IMR-90 (cell line): ENCODE results near the gene SLC1A7. TPM values are rescaled to one million over a fixed set of nuclear protein-coding genes. Genes with fewer than 3 reads are reported as not detected.
A peak's percentile ranks its signal among the peaks of the same experiment; 100 is the strongest.

Experiments
- ATAC-seq: fragments of 200-7000 bp; cut with Tn5 transposase; 2 replicates; pipeline ENCODE4 v1.9.1; 2020; ENCODE audit warnings: low read depth, mild to moderate bottlenecking, moderate library complexity
- BruUV-seq: library from RNA; stranded (reverse); fragments of 400-500 nt; replicated peaks from 2 replicates; lab custom pipeline; 2021; lab: Mats Ljungman, UMichigan
- CTCF ChIA-PET: fragments of 300-600 bp; formaldehyde crosslinking; extraction: SDS; loops from one replicate; lab custom pipeline; 2021; ENCODE audit warnings: antibody characterized with exemption; lab: Yijun Ruan, JAX
- POLR2A ChIA-PET: fragments of 300-600 bp; sonication (Branson Sonifier 250); formaldehyde crosslinking; loops from one replicate; lab custom pipeline; 2022; ENCODE audit warnings: antibody characterized with exemption; ENCODE audit not compliant: unreplicated experiment; lab: Charles Lee
- DNase-seq: peaks from one replicate; pipeline ENCODE4 v3.0.0; 2013
- H2AFZ ChIP-seq: replicated peaks from 2 replicates; pipeline ENCODE3; 2013; ENCODE audit warnings: low read length, mild to moderate bottlenecking; ENCODE audit not compliant: poor library complexity
- H2AK5ac ChIP-seq: 2 replicates; pipeline ENCODE4 v1.6.1; 2013; ENCODE audit warnings: low read depth, low read length, inconsistent platforms
- H2AK9ac ChIP-seq: replicated peaks from 2 replicates; pipeline ENCODE3; 2013; ENCODE audit warnings: mild to moderate bottlenecking, low read depth, low read length, moderate library complexity; ENCODE audit not compliant: poor library complexity
- H2BK120ac ChIP-seq: 2 replicates; pipeline ENCODE4 v1.6.1; 2013; ENCODE audit warnings: low read depth, low read length, inconsistent platforms
- H2BK15ac ChIP-seq: 3 replicates; pipeline ENCODE4 v1.6.1; 2013; ENCODE audit warnings: low read depth, low read length, inconsistent platforms
- H2BK20ac ChIP-seq: 2 replicates; pipeline ENCODE4 v1.6.1; 2013; ENCODE audit warnings: low read depth, mild to moderate bottlenecking, inconsistent platforms, low read length, moderate library complexity
- H2BK5ac ChIP-seq: 2 replicates; pipeline ENCODE4 v1.6.1; 2013; ENCODE audit warnings: mild to moderate bottlenecking, low read depth, low read length, inconsistent platforms; ENCODE audit not compliant: poor library complexity, severe bottlenecking
- H3K14ac ChIP-seq: replicated peaks from 2 replicates; pipeline ENCODE4 v1.6.1; 2013; ENCODE audit warnings: low read depth, low read length, inconsistent platforms
- H3K18ac ChIP-seq: 2 replicates; pipeline ENCODE4 v1.6.1; 2013; ENCODE audit warnings: low read depth, low read length, control low read depth
- H3K23ac ChIP-seq: 2 replicates; pipeline ENCODE4 v1.6.1; 2013; ENCODE audit warnings: low read depth, low read length, inconsistent platforms
- H3K27ac ChIP-seq: 2 replicates; pipeline ENCODE4 v1.5.1; 2013; ENCODE audit warnings: mild to moderate bottlenecking, control low read depth, low read length; ENCODE audit not compliant: insufficient read depth
- H3K27me3 ChIP-seq: 2 replicates; pipeline ENCODE4 v1.6.1; 2013; ENCODE audit warnings: low read length; ENCODE audit not compliant: control insufficient read depth, insufficient read depth
- H3K36me3 ChIP-seq: 2 replicates; pipeline ENCODE4 v1.6.1; 2013; ENCODE audit warnings: low read length, mixed read lengths; ENCODE audit not compliant: control insufficient read depth, insufficient read depth
- H3K4ac ChIP-seq: 2 replicates; pipeline ENCODE4 v1.6.1; 2013; ENCODE audit warnings: low read depth, low read length, inconsistent platforms
- H3K4me1 ChIP-seq: 2 replicates; pipeline ENCODE4 v1.6.1; 2013; ENCODE audit warnings: low read length, mixed read lengths; ENCODE audit not compliant: control insufficient read depth, insufficient read depth
- H3K4me2 ChIP-seq: 2 replicates; pipeline ENCODE4 v1.6.1; 2013; ENCODE audit warnings: low read depth, mild to moderate bottlenecking, control low read depth, low read length, moderate library complexity
- H3K4me3 ChIP-seq: 2 replicates; pipeline ENCODE4 v1.5.1; 2013; ENCODE audit warnings: low read depth, mild to moderate bottlenecking, control low read depth, low read length, moderate library complexity; ENCODE audit not compliant: insufficient read depth
- H3K56ac ChIP-seq: 2 replicates; pipeline ENCODE4 v1.6.1; 2013; ENCODE audit warnings: low read length, inconsistent platforms; ENCODE audit not compliant: insufficient read depth; ENCODE audit errors: extremely low read depth
- H3K79me1 ChIP-seq, 2 experiments: 2 replicates each; pipeline ENCODE4 v1.6.1; 2013; ENCODE audit warnings: low read length in 2 of 2, inconsistent platforms in 1 of 2, low read depth in 1 of 2
- H3K9ac ChIP-seq: 2 replicates; pipeline ENCODE4 v1.6.1; 2013; ENCODE audit warnings: low read depth, low read length, control low read depth
- H3K9me1 ChIP-seq: 2 replicates; pipeline ENCODE4 v1.6.1; 2013; ENCODE audit warnings: low read length, inconsistent platforms; ENCODE audit not compliant: insufficient read depth
- H3K9me3 ChIP-seq: 2 replicates; pipeline ENCODE4 v1.6.1; 2013; ENCODE audit warnings: low read length; ENCODE audit not compliant: control insufficient read depth, insufficient read depth
- H4K20me1 ChIP-seq: 2 replicates; pipeline ENCODE4 v1.6.1; 2013; ENCODE audit warnings: low read length, inconsistent platforms; ENCODE audit not compliant: insufficient read depth
- H4K5ac ChIP-seq: 2 replicates; pipeline ENCODE4 v1.6.1; 2013; ENCODE audit warnings: mild to moderate bottlenecking, low read depth, low read length, control low read depth
- H4K8ac ChIP-seq, 2 experiments: 2 replicates each; pipeline ENCODE4 v1.6.1; 2013; ENCODE audit warnings: low read depth in 2 of 2, low read length in 2 of 2, control low read depth in 1 of 2, inconsistent platforms in 1 of 2
- H4K91ac ChIP-seq: 2 replicates; pipeline ENCODE4 v1.6.1; 2013; ENCODE audit warnings: low read depth, low read length, inconsistent platforms; ENCODE audit not compliant: insufficient read depth
- BHLHE40 ChIP-seq: fragments of 150-350 bp; IDR thresholded peaks from 2 replicates; pipeline ENCODE4 v1.6.1; 2016; ENCODE audit warnings: mild to moderate bottlenecking, low read depth, low read length
- FOS ChIP-seq: fragments of 150-350 bp; IDR thresholded peaks from 2 replicates; pipeline ENCODE4 v1.6.1; 2016; ENCODE audit warnings: low read depth, low read length
- MAZ ChIP-seq: IDR thresholded peaks from 2 replicates; pipeline ENCODE4 v1.6.1; 2012; ENCODE audit warnings: low read depth, mild to moderate bottlenecking, low read length, improper control_type of control experiment, moderate library complexity, borderline replicate concordance
- MXI1 ChIP-seq: IDR thresholded peaks from 2 replicates; pipeline ENCODE4 v1.6.1; 2012; ENCODE audit warnings: low read depth, mild to moderate bottlenecking, low read length, moderate library complexity, borderline replicate concordance
- NFE2L2 ChIP-seq: fragments of 150-350 bp; IDR thresholded peaks from 2 replicates; pipeline ENCODE4 v1.6.1; 2016; ENCODE audit warnings: low read depth, mild to moderate bottlenecking, low read length
- RCOR1 ChIP-seq: IDR thresholded peaks from 2 replicates; pipeline ENCODE4 v1.6.1; 2012; ENCODE audit warnings: mild to moderate bottlenecking, low read length, improper control_type of control experiment; ENCODE audit not compliant: insufficient replicate concordance
- WGBS, 2 experiments: methylation state at CpG; one replicate each; pipeline versions ENCODE4 v1.1.5 to v1.1.7; 2013; ENCODE audit warnings: missing lambda C conversion rate in 2 of 2; ENCODE audit not compliant: insufficient read length in 1 of 2; ENCODE audit errors: extremely low coverage in 2 of 2; 5-methylcytosine and 5-hydroxymethylcytosine counted together
- dilution Hi-C: fragments of 300-500 bp; cut with HindIII; formaldehyde crosslinking; loops from one replicate; pipeline ENCODE4 v1.14.3; 2018; ENCODE audit warnings: low sequenced_read_pairs; ENCODE audit not compliant: unreplicated experiment
- in situ Hi-C: fragments of 300-500 bp; cut with MboI; formaldehyde crosslinking; loops from 3 replicates; pipeline ENCODE4 v1.14.3; 2019; ENCODE audit warnings: low sequenced_read_pairs, inconsistent platforms, mixed read lengths
- intact Hi-C: fragments of 100-400 bp; cut with micrococcal nuclease; formaldehyde crosslinking; loops from 2 replicates; pipeline ENCODE4 v1.10.0; 2022
- polyA plus RNA-seq, 3 experiments: library from polyadenylated mRNA; depleted of rRNA; stranded (reverse); fragments of >200 nt; gene quantifications; 2 replicates each; pipeline ENCODE4 v1.2.3, GENCODE V29; 2012; ENCODE audit warnings: low replicate concordance in 1 of 3
- total RNA-seq: library from RNA; depleted of rRNA; stranded (reverse); fragments of >200 nt; gene quantifications from 2 replicates; pipeline ENCODE4 v1.2.3, GENCODE V29; 2012
- TF ChIP-seq, protein P1 (sequence below): conservative IDR thresholded peaks from 2 replicates; pipeline ENCODE4 v1.5.1; 2012; ENCODE audit warnings: mild to moderate bottlenecking, low read depth, low read length, improper control_type of control experiment
- TF ChIP-seq, protein P2 (sequence below): fragments of 150-350 bp; IDR thresholded peaks from 2 replicates; pipeline ENCODE4 v1.6.1; 2017; ENCODE audit warnings: mild to moderate bottlenecking, antibody characterized with exemption, low read length, low read depth

The SLC1A7 gene
- total and polyA plus RNA-seq, 2 of the 4 experiments (the other 2 are of a cell fraction): 0.05 TPM; not detected in 1

DNA sequence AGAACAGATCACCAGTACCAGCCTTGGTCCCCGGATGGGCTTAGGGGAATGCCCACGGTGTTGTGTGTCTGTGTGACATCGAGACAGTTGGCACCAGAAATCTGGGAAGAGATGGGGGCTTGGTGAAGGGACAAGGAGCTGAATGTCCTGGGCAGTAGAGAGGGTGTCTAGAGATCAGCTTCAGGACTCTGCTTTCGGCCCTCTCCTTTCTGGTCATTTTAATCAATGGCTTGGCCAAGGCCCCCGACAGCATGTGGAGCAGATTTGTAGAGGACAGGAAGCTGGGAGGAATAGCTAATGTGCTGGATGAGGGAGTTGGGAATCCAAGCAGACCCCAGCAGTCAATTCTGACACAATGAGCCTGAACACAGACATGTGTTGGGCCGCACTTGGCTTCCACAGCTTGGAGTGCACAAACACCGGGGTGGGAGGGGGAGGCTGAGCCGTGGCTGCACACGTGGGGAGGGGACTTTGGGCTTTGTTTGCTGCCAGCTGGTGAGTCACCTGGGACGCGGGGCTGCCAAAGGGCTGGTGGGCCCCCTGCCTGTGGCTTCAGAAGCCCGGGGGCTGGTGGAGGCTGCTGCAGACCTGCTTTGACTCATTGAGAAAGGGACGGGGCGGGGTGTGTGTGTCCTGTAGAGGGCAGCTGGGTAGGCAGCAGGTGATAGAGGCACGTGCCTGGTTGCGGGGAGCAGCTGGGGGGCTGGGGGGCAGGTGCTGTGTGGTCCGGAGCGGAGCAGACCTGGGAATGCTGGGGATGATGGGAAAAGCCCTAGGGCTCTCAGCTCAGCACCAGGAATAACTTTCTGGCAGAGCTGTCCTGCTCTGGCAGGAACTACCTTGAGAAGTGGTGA lies 20.9 kb downstream of the SLC1A7 start:
- peak overlapping the region; percentile 61 for H3K23ac ChIP-seq
- ATAC-seq: peak; percentile 31; the same call in 1 of the 2 replicates
- peak overlapping the region; percentile 78 to 91; a peak in 3 of 4 replicates for H4K8ac ChIP-seq
- H2BK15ac ChIP-seq: peak overlapping the region; percentile 98; the same call in 2 of the 3 replicates
- H4K20me1 ChIP-seq: no peaks in the 10 kb centered on the region
- H3K56ac ChIP-seq: no peak overlapping the region; the same call in 1 of the 2 replicates
- no peaks in the 10 kb centered on the region for H3K27me3 ChIP-seq
- in situ Hi-C loops (loop anchor here (5.0 kb wide), 1 partner anchor 49 kb away; no protein-coding TSS in a partner anchor), dilution Hi-C loops (no loop called here), intact Hi-C loops (no loop called here)
- POLR2A ChIA-PET: interaction anchor here (1.4 kb wide), 1 partner anchor 14 kb away, joined by 4 read pairs; no protein-coding TSS in a partner anchor
- peaks cover 39% of the 10 kb centered on the region for H3K4me1 ChIP-seq
- peak overlapping the region; percentile 95 for H3K14ac ChIP-seq
- WGBS, 2 experiments: 31% methylated on average over 6 of the region's 18 CpGs; no CpG with 5 or more reads in 1 of the 2 experiments
- no peaks in the 10 kb centered on the region for H3K36me3 ChIP-seq
- peaks cover 29% of the 10 kb centered on the region for H3K9me1 ChIP-seq
- CTCF ChIA-PET: interaction anchor here (1.2 to 1.7 kb wide), 2 partner anchors 13 to 65 kb away, joined by 4 to 6 read pairs; no protein-coding TSS in a partner anchor
- peak overlapping the region; percentile 97 for H4K91ac ChIP-seq
- peak overlapping the region; percentile 45 for H2BK5ac ChIP-seq
- peak; percentile 74 for DNase-seq
- H3K9me3 ChIP-seq: no peaks in the 10 kb centered on the region
- no peak overlapping the region for H3K27ac ChIP-seq
- peak overlapping the region; percentile 81 for H2BK120ac ChIP-seq
- peak overlapping the region; percentile 95 for H3K4ac ChIP-seq
- no peak overlapping the region for H3K9ac ChIP-seq
- H2AK5ac ChIP-seq: peak overlapping the region; percentile 96
- TF ChIP-seq MXI1 (0 out of 2 replicates have a peak, but pooled peaks have one; percentile 29), RCOR1 (no peak), MAZ (peak; percentile 63), FOS (peak; percentile 44), BHLHE40 (peak; percentile 85), NFE2L2 (no peak)
- TF ChIP-seq, protein P1, sequence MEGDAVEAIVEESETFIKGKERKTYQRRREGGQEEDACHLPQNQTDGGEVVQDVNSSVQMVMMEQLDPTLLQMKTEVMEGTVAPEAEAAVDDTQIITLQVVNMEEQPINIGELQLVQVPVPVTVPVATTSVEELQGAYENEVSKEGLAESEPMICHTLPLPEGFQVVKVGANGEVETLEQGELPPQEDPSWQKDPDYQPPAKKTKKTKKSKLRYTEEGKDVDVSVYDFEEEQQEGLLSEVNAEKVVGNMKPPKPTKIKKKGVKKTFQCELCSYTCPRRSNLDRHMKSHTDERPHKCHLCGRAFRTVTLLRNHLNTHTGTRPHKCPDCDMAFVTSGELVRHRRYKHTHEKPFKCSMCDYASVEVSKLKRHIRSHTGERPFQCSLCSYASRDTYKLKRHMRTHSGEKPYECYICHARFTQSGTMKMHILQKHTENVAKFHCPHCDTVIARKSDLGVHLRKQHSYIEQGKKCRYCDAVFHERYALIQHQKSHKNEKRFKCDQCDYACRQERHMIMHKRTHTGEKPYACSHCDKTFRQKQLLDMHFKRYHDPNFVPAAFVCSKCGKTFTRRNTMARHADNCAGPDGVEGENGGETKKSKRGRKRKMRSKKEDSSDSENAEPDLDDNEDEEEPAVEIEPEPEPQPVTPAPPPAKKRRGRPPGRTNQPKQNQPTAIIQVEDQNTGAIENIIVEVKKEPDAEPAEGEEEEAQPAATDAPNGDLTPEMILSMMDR: 0 out of 2 replicates have a peak, but pooled peaks have one; percentile 10
- TF ChIP-seq, protein P2, sequence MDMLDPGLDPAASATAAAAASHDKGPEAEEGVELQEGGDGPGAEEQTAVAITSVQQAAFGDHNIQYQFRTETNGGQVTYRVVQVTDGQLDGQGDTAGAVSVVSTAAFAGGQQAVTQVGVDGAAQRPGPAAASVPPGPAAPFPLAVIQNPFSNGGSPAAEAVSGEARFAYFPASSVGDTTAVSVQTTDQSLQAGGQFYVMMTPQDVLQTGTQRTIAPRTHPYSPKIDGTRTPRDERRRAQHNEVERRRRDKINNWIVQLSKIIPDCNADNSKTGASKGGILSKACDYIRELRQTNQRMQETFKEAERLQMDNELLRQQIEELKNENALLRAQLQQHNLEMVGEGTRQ: peak; percentile 57
- peak overlapping the region; percentile 98 for H2BK20ac ChIP-seq
- peak overlapping the region; percentile 86 for H4K5ac ChIP-seq
- H2AFZ ChIP-seq: peak overlapping the region; percentile 79
- no TSS peak for BruUV-seq
- no peak overlapping the region for H3K4me3 ChIP-seq
- H3K79me1 ChIP-seq: no peaks in the 10 kb centered on the region
- H3K18ac ChIP-seq: peak overlapping the region; percentile 84
- H3K4me2 ChIP-seq: no peak overlapping the region
- H2AK9ac ChIP-seq: peak overlapping the region; percentile 79
